SU-DHL-6 (cell line): ENCODE measurements around the gene AP1B1.

Source experiments
- H2AFZ ChIP-seq: fragments of 200-600 bp; sonication (generic); 2 replicates; pipeline ENCODE4 v1.6.1; 2014; ENCODE audit warnings: low read depth, mild to moderate bottlenecking, moderate library complexity, mixed read lengths, antibody characterized with exemption, low read length; ENCODE audit not compliant: severe bottlenecking
- H3F3A ChIP-seq: fragments of 200-600 bp; shearing (Covaris generic); 2 replicates; pipeline ENCODE4 v1.6.0; 2016; ENCODE audit warnings: antibody characterized with exemption, mild to moderate bottlenecking; ENCODE audit not compliant: insufficient read depth
- H3K27ac ChIP-seq: fragments of 200-600 bp; sonication (generic); 2 replicates; pipeline ENCODE4 v1.5.1; 2016; ENCODE audit warnings: low read depth, mild to moderate bottlenecking, low read length, moderate library complexity, mixed read lengths
- H3K27me3 ChIP-seq: fragments of 200-600 bp; sonication (generic), shearing (Covaris generic); 2 replicates; pipeline ENCODE4 v1.6.0; 2014; ENCODE audit warnings: mild to moderate bottlenecking, low read length
- H3K36me3 ChIP-seq: fragments of 200-600 bp; sonication (generic); 2 replicates; pipeline ENCODE4 v1.6.1; 2014; ENCODE audit warnings: mild to moderate bottlenecking, low read length, mixed read lengths
- H3K4me2 ChIP-seq: fragments of 300-600, 200-600 bp; shearing (Covaris generic), sonication (generic); 2 replicates; pipeline ENCODE4 v1.6.0; 2014; ENCODE audit warnings: low read length, low read depth, mild to moderate bottlenecking; ENCODE audit not compliant: poor library complexity, severe bottlenecking
- H3K4me3 ChIP-seq: fragments of 200-600 bp; sonication (generic); 2 replicates; pipeline ENCODE4 v1.5.1; 2014; ENCODE audit warnings: antibody characterized with exemption, low read length, mild to moderate bottlenecking, mixed read lengths; ENCODE audit not compliant: insufficient read depth, poor library complexity, severe bottlenecking
- H3K79me2 ChIP-seq: fragments of 200-600 bp; sonication (generic); 2 replicates; pipeline ENCODE4 v1.6.1; 2014; ENCODE audit warnings: mild to moderate bottlenecking, low read length, moderate library complexity; ENCODE audit not compliant: insufficient read depth
- H3K9ac ChIP-seq: fragments of 200-600 bp; sonication (generic); 2 replicates; pipeline ENCODE4 v1.7.0; 2014; ENCODE audit warnings: mild to moderate bottlenecking, low read length
- H3K9me2 ChIP-seq: fragments of 200-600 bp; sonication (generic); replicated peaks from 2 replicates; pipeline ENCODE4 v1.6.1; 2014; ENCODE audit warnings: low read length; ENCODE audit not compliant: insufficient read depth
- H3K9me3 ChIP-seq: fragments of 200-600 bp; sonication (generic); 2 replicates; pipeline ENCODE4 v1.6.1; 2014; ENCODE audit warnings: low read length, mixed read lengths; ENCODE audit not compliant: insufficient read depth
- H4K20me1 ChIP-seq: fragments of 200-600 bp; sonication (generic); 2 replicates; pipeline ENCODE4 v1.6.1; 2014; ENCODE audit warnings: low read depth, mild to moderate bottlenecking, antibody characterized with exemption, low read length, moderate library complexity, mixed read lengths
- CTCF ChIP-seq: fragments of 200-600 bp; sonication (generic); IDR thresholded peaks from one replicate; pipeline ENCODE4 v1.5.1; 2017; ENCODE audit warnings: antibody characterized with exemption, mild to moderate bottlenecking, low read length, moderate library complexity; ENCODE audit not compliant: insufficient read depth, poor library complexity, severe bottlenecking
- EZH2phosphoT487 ChIP-seq: fragments of 200-600 bp; sonication (generic), shearing (Covaris generic); conservative IDR thresholded peaks from 2 replicates; pipeline ENCODE4 v1.6.1; 2018; ENCODE audit warnings: mild to moderate bottlenecking, antibody characterized with exemption, low read length, moderate library complexity, mixed read lengths

Gene AP1B1

GRCh38 chr22:29385748-29386147 is 2.6 kb downstream of the AP1B1 start:
- H3K27me3 ChIP-seq = no peaks in the 10 kb centered on the region
- H3K9me3 ChIP-seq = no peaks in the 10 kb centered on the region
- peak overlapping the region; percentile 3 for H3K4me3 ChIP-seq
- peak overlapping the region; percentile 83 for H3K27ac ChIP-seq
- H4K20me1 ChIP-seq = no peaks in the 10 kb centered on the region; the same call in 1 of the 2 replicates
- peak overlapping the region; percentile 86 for H3K4me2 ChIP-seq
- TF ChIP-seq EZH2phosphoT487 = no peak
- TF ChIP-seq CTCF = no peak
- no peak overlapping the region for H2AFZ ChIP-seq
- H3F3A ChIP-seq = peaks cover 18% of the 10 kb centered on the region
- peaks cover 67% of the 10 kb centered on the region for H3K79me2 ChIP-seq
- H3K36me3 ChIP-seq = no peaks in the 10 kb centered on the region
- no peaks in the 10 kb centered on the region for H3K9me2 ChIP-seq
- H3K9ac ChIP-seq = peak overlapping the region; percentile 78

GRCh38 chr22:29385151-29385704 is 3.1 kb downstream of the AP1B1 start:
- H4K20me1 ChIP-seq = no peaks in the 10 kb centered on the region; the same call in 1 of the 2 replicates
- no peak overlapping the region for H3K9ac ChIP-seq
- H3K36me3 ChIP-seq = no peaks in the 10 kb centered on the region
- H3K4me3 ChIP-seq = peak overlapping the region; percentile 3
- peaks cover 72% of the 10 kb centered on the region for H3K79me2 ChIP-seq
- H3K27me3 ChIP-seq = no peaks in the 10 kb centered on the region
- no peak overlapping the region for H2AFZ ChIP-seq
- no peaks in the 10 kb centered on the region for H3K9me2 ChIP-seq
- H3K4me2 ChIP-seq = peak overlapping the region; percentile 86
- TF ChIP-seq EZH2phosphoT487 (no peak), CTCF (no peak)
- H3F3A ChIP-seq = peaks cover 18% of the 10 kb centered on the region
- peak overlapping the region; percentile 83 for H3K27ac ChIP-seq
- H3K9me3 ChIP-seq = no peaks in the 10 kb centered on the region

GRCh38 chr22:29383740-29384139 is 4.6 kb downstream of the AP1B1 start:
- Histone ChIP-seq H3K27ac (no peak overlapping the region), H2AFZ (no peak overlapping the region), H3F3A (peaks cover 18% of the 10 kb centered on the region), H3K27me3 (no peaks in the 10 kb centered on the region), H3K79me2 (peaks cover 79% of the 10 kb centered on the region), H3K9me3 (no peaks in the 10 kb centered on the region), H3K4me2 (no peak overlapping the region), H3K9ac (no peak overlapping the region), H3K9me2 (no peaks in the 10 kb centered on the region), H3K36me3 (no peaks in the 10 kb centered on the region), H3K4me3 (no peak overlapping the region), H4K20me1 (no peaks in the 10 kb centered on the region; the same call in 1 of the 2 replicates)
- no peak for TF ChIP-seq CTCF
- TF ChIP-seq EZH2phosphoT487 = no peak
